Parathyroid adenoma (tissue), 2 donors: Measurements from ENCODE around the gene TRERF1.

ENCODE experiments used
- H2AFZ ChIP-seq: fragments of 300-600 bp; sonication (generic); one replicate; pipeline ENCODE4 v1.7.0; 2017; ENCODE audit warnings: antibody characterized with exemption, mild to moderate bottlenecking
- H3K27ac ChIP-seq: fragments of 300-600 bp; sonication (generic); one replicate; pipeline ENCODE4 v1.7.0; 2017
- H3K27me3 ChIP-seq: fragments of 300-600 bp; sonication (generic); one replicate; pipeline ENCODE4 v1.7.0; 2017; ENCODE audit warnings: low read length; ENCODE audit not compliant: control insufficient read depth, insufficient read depth
- H3K36me3 ChIP-seq: fragments of 300-600 bp; sonication (generic); one replicate; pipeline ENCODE4 v1.7.0; 2017; ENCODE audit warnings: low read length; ENCODE audit not compliant: control insufficient read depth, insufficient read depth
- H3K4me1 ChIP-seq: fragments of 300-600 bp; sonication (generic); one replicate; pipeline ENCODE4 v1.7.0; 2017; ENCODE audit warnings: control low read depth
- H3K4me2 ChIP-seq: fragments of 300-600 bp; sonication (generic); one replicate; pipeline ENCODE4 v1.7.0; 2017; ENCODE audit warnings: low read length
- H3K4me3 ChIP-seq: fragments of 300-600 bp; sonication (generic); one replicate; pipeline ENCODE4 v1.7.0; 2017; ENCODE audit warnings: low read depth, low read length
- H3K79me2 ChIP-seq: fragments of 300-600 bp; sonication (generic); one replicate; pipeline ENCODE4 v1.7.0; 2017; ENCODE audit warnings: control low read depth
- H3K9ac ChIP-seq: fragments of 300-600 bp; sonication (generic); one replicate; pipeline ENCODE4 v1.7.0; 2017; ENCODE audit warnings: mild to moderate bottlenecking
- H3K9me3 ChIP-seq: fragments of 300-600 bp; sonication (generic); one replicate; pipeline ENCODE4 v1.7.0; 2017; ENCODE audit warnings: low read length; ENCODE audit not compliant: control insufficient read depth
- CTCF ChIP-seq: fragments of 300-600 bp; sonication (generic); IDR thresholded peaks from one replicate; pipeline ENCODE4 v1.7.0; 2017; ENCODE audit warnings: antibody characterized with exemption, mild to moderate bottlenecking
- donor health status: primary hyperparathyroidism.

The TRERF1 gene

DNA sequence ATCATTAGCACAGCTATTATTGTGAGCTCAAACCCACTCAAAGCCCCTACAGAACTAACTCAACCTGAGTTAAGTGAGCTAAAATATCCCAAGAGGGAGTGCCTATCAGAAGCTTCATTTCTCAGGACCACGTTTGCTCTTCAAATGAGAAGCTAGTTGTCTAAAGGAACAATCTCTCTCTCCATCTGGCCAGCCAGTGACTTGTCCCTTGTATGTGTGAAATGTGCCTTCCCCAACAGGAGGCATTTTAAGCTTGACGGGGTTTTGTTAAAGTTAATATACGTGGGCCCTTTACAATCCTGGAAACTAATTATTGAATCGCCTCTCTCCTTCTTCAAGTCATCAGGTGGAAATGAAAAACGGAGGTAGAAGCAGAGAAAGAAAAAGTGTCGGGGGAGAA is 62.0 kb downstream of the TRERF1 start:
- Histone ChIP-seq H3K79me2 (peaks cover 8% of the 10 kb centered on the region), H3K4me2 (no peak overlapping the region), H3K9ac (no peak overlapping the region), H3K27me3 (no peaks in the 10 kb centered on the region), H3K4me1 (no peaks in the 10 kb centered on the region), H3K4me3 (no peak overlapping the region), H3K9me3 (no peaks in the 10 kb centered on the region), H2AFZ (no peak overlapping the region), H3K36me3 (no peaks in the 10 kb centered on the region), H3K27ac (no peak overlapping the region)
- TF ChIP-seq CTCF, result no peak

GRCh38 chr6:42388046-42388445 is 63.7 kb downstream of the TRERF1 start:
- Histone ChIP-seq H2AFZ (no peak overlapping the region), H3K4me1 (no peaks in the 10 kb centered on the region), H3K27me3 (no peaks in the 10 kb centered on the region), H3K27ac (no peak overlapping the region), H3K9ac (no peak overlapping the region), H3K4me3 (no peak overlapping the region), H3K4me2 (no peak overlapping the region), H3K9me3 (no peaks in the 10 kb centered on the region), H3K36me3 (no peaks in the 10 kb centered on the region), H3K79me2 (peaks cover 5% of the 10 kb centered on the region)
- no peak for TF ChIP-seq CTCF

GRCh38 chr6:42387336-42387735 is 64.4 kb downstream of the TRERF1 start:
- TF ChIP-seq CTCF, result no peak
- H3K27me3 ChIP-seq, result no peaks in the 10 kb centered on the region
- no peak overlapping the region for H3K27ac ChIP-seq
- H3K4me1 ChIP-seq, result no peaks in the 10 kb centered on the region
- no peaks in the 10 kb centered on the region for H3K9me3 ChIP-seq
- H2AFZ ChIP-seq, result no peak overlapping the region
- H3K79me2 ChIP-seq, result peaks cover 5% of the 10 kb centered on the region
- H3K4me2 ChIP-seq, result no peak overlapping the region
- H3K4me3 ChIP-seq, result no peak overlapping the region
- H3K9ac ChIP-seq, result no peak overlapping the region
- no peaks in the 10 kb centered on the region for H3K36me3 ChIP-seq

GRCh38 chr6:42385339-42385738 is 66.4 kb downstream of the TRERF1 start:
- Histone ChIP-seq H3K36me3 (no peaks in the 10 kb centered on the region), H2AFZ (no peak overlapping the region), H3K4me2 (no peak overlapping the region), H3K4me3 (no peak overlapping the region), H3K9ac (no peak overlapping the region), H3K4me1 (peaks cover 2% of the 10 kb centered on the region), H3K27ac (no peak overlapping the region), H3K79me2 (peaks cover 18% of the 10 kb centered on the region), H3K27me3 (no peaks in the 10 kb centered on the region), H3K9me3 (no peaks in the 10 kb centered on the region)
- TF ChIP-seq CTCF, result no peak

GRCh38 chr6:42383421-42384205 is 68.1 kb downstream of the TRERF1 start:
- H3K27me3 ChIP-seq, result no peaks in the 10 kb centered on the region
- no peak for TF ChIP-seq CTCF
- H3K9me3 ChIP-seq, result no peaks in the 10 kb centered on the region
- H3K27ac ChIP-seq, result no peak overlapping the region
- no peaks in the 10 kb centered on the region for H3K36me3 ChIP-seq
- peaks cover 28% of the 10 kb centered on the region for H3K79me2 ChIP-seq
- no peak overlapping the region for H3K9ac ChIP-seq
- H3K4me3 ChIP-seq, result no peak overlapping the region
- H2AFZ ChIP-seq, result no peak overlapping the region
- H3K4me1 ChIP-seq, result peaks cover 2% of the 10 kb centered on the region
- H3K4me2 ChIP-seq, result no peak overlapping the region
